SHP77 treated with DMSO at 0.1 percent for 48 hours (cell line): Measurements from ENCODE around the gene NKX2-4.
"Not testable (repeated sequence)": the region's sequence is repeated elsewhere in the genome, so short reads cannot be mapped to it uniquely, and the experiment has no call there.

Experiments
- DNase-seq: peaks from one replicate; lab custom pipeline; 2025; lab: John Stamatoyannopoulos, UW

NKX2-4 gene

GRCh38 chr20:21393816-21394519, 3.4 kb downstream of the NKX2-4 start:
- DNase-seq = no peak

- no peak for DNase-seq
Measured at GRCh38 chr20:21393166-21393565, 4.2 kb downstream of the NKX2-4 start.

GRCh38 chr20:21391972-21392352, 5.4 kb downstream of the NKX2-4 start:
- DNase-seq = no peak

- no peak for DNase-seq
Measured at GRCh38 chr20:21391185-21391971, 5.9 kb downstream of the NKX2-4 start.

- DNase-seq = no peak
Measured at GRCh38 chr20:21390768-21391167, 6.6 kb downstream of the NKX2-4 start.

GRCh38 chr20:21389368-21389767, 8.0 kb downstream of the NKX2-4 start:
- DNase-seq = no peak

- no peak for DNase-seq
Measured at GRCh38 chr20:21388566-21388965, 8.8 kb downstream of the NKX2-4 start.

- no peak for DNase-seq
Measured at GRCh38 chr20:21387528-21387927, 9.8 kb downstream of the NKX2-4 start.

GRCh38 chr20:21386111-21386510, 11.2 kb downstream of the NKX2-4 start:
- no peak for DNase-seq

GRCh38 chr20:21384308-21384892, 12.9 kb downstream of the NKX2-4 start:
- no peak for DNase-seq

GRCh38 chr20:21381619-21382018, 15.7 kb downstream of the NKX2-4 start:
- DNase-seq = no peak

- DNase-seq = no peak
Measured at GRCh38 chr20:21380711-21381110, 16.6 kb downstream of the NKX2-4 start.

GRCh38 chr20:21378259-21378658, 19.1 kb downstream of the NKX2-4 start:
- DNase-seq = no peak

- no peak for DNase-seq
Measured at GRCh38 chr20:21377701-21378100, 19.6 kb downstream of the NKX2-4 start.

- no peak for DNase-seq
Measured at GRCh38 chr20:21376626-21377025, 20.7 kb downstream of the NKX2-4 start.

- DNase-seq = no peak
Measured at GRCh38 chr20:21373436-21373835, 23.9 kb downstream of the NKX2-4 start.

GRCh38 chr20:21372016-21372415, 25.3 kb downstream of the NKX2-4 start:
- no peak for DNase-seq

GRCh38 chr20:21371193-21371592, 26.1 kb downstream of the NKX2-4 start:
- DNase-seq = no peak

GRCh38 chr20:21368791-21369190, 28.5 kb downstream of the NKX2-4 start:
- DNase-seq = no peak

GRCh38 chr20:21366273-21366672, 31.1 kb downstream of the NKX2-4 start:
- not testable (repeated sequence) for DNase-seq

GRCh38 chr20:21365771-21366170, 31.6 kb downstream of the NKX2-4 start:
- DNase-seq = no peak

GRCh38 chr20:21364413-21364812, 32.9 kb downstream of the NKX2-4 start:
- no peak for DNase-seq

GRCh38 chr20:21361266-21361665, 36.1 kb downstream of the NKX2-4 start:
- no peak for DNase-seq
